ENCODE results near the gene APRT. TPM values are rescaled to one million over a fixed set of nuclear protein-coding genes. Genes with fewer than 3 reads are reported as not detected.

The APRT gene
- total and polyA plus RNA-seq, 2 of the 8 experiments (the other 6 are each of a cell fraction or from before 2014, with no cell fraction given), result 221 to 267 TPM

- 0 out of 7 replicates have a peak, but pooled peaks cover 0 to 2% (median 0%) of the 10 kb centered on the region in 4 experiments for H3K4me1 ChIP-seq (replicated peaks in 1 of 4; ENCODE audit: control insufficient read depth in 3 of 4, insufficient read depth in 4 of 4, low read length in 3 of 4)
- no peak overlapping the region for H3K18ac ChIP-seq (ENCODE audit: extremely low read depth, low read length)
- no peak overlapping the region for H3K27ac ChIP-seq (ENCODE audit: low read depth, low read length)
- no peaks in the 10 kb centered on the region for H3K23me2 ChIP-seq (ENCODE audit: low read depth, low read length)
- H2BK12ac ChIP-seq (ENCODE audit: low read depth, low read length), result no peak overlapping the region
- no peak overlapping the region for H3K14ac ChIP-seq (ENCODE audit: insufficient read length)
- peaks cover 2 to 5% of the 10 kb centered on the region in 2 experiments for H4K20me1 ChIP-seq (replicated peaks in 1 of 2; ENCODE audit: control insufficient read depth in 1 of 2, insufficient read depth in 2 of 2, low read length in 2 of 2)
- no peak overlapping the region for H2BK5ac ChIP-seq (ENCODE audit: low read depth, low read length)
- DNase-seq (ENCODE audit: low read depth in 1 of 2, low spot score in 2 of 2) (no peak), FAIRE-seq (no peak)
- H2BK120ac ChIP-seq (replicated peaks; ENCODE audit: low read depth, low read length), result no peak overlapping the region
- no peak overlapping the region for H2AFZ ChIP-seq (ENCODE audit: low read length)
- 0 out of 2 replicates have a peak, but pooled peaks cover 3% of the 10 kb centered on the region for H3K79me1 ChIP-seq (ENCODE audit: low read depth, low read length)
- H4K8ac ChIP-seq (ENCODE audit: extremely low read depth, insufficient read depth, low read length), result no peak overlapping the region
- H3K9ac ChIP-seq (replicated peaks in 1 of 4; ENCODE audit: extremely low read depth in 1 of 4, low read depth in 3 of 4, low read length in 3 of 4), result no peak overlapping the region
- no peaks in the 10 kb centered on the region for H3K79me2 ChIP-seq (ENCODE audit: control insufficient read depth in 1 of 2, insufficient read depth in 2 of 2, low read length in 2 of 2)
- H3K4ac ChIP-seq (replicated peaks; ENCODE audit: insufficient read length, low read depth, low read length), result no peak overlapping the region
- no peak overlapping the region for H4K91ac ChIP-seq (replicated peaks; ENCODE audit: insufficient read length, low read length)
- no peak overlapping the region for H3K4me3 ChIP-seq (ENCODE audit: extremely low read depth in 1 of 4, insufficient read depth in 2 of 4, low read depth in 3 of 4, low read length in 4 of 4)
- no peaks in the 10 kb centered on the region for H3K9me3 ChIP-seq (ENCODE audit: insufficient read depth in 2 of 2, low read depth in 1 of 2, low read length in 1 of 2)
- H3K27me3 ChIP-seq (replicated peaks in 1 of 4; ENCODE audit: control insufficient read depth in 3 of 4, extremely low read depth in 1 of 4, insufficient read depth in 3 of 4, low read length in 3 of 4), result no peaks in the 10 kb centered on the region
- no peak overlapping the region for H3K56ac ChIP-seq (replicated peaks; ENCODE audit: insufficient read length, low read depth, low read length)
- no peak overlapping the region for H4K5ac ChIP-seq (ENCODE audit: insufficient read length, low read depth, low read length)
- H3K23ac ChIP-seq (ENCODE audit: insufficient read length), result no peak overlapping the region
- H2BK15ac ChIP-seq (ENCODE audit: low read length), result no peak overlapping the region
- H2AK5ac ChIP-seq (ENCODE audit: low read depth, low read length), result no peak overlapping the region
- no peak overlapping the region for H3K4me2 ChIP-seq (ENCODE audit: insufficient read depth in 1 of 2, low read depth in 2 of 2, low read length in 2 of 2)
- ChIA-PET POLR2A (ENCODE audit: partially characterized antibody) (no interaction called here), CTCF (ENCODE audit: partially characterized antibody) (interaction anchor here (1.1 kb wide), 1 partner anchor 19 kb away, joined by 3 read pairs; the partner anchor contains the start of gene APRT)
- WGBS, 2 experiments (ENCODE audit: extremely low coverage in 1 of 2, insufficient coverage in 1 of 2, insufficient read length in 1 of 2, insufficient replicate concordance in 2 of 2, low coverage in 1 of 2, low lambda C conversion rate in 2 of 2, missing lambda C conversion rate in 1 of 2), result 83% methylated on average over 13 of the region's 14 CpGs; no CpG with 5 or more reads in 1 of the 2 experiments
- H2BK20ac ChIP-seq (ENCODE audit: low read length), result no peak overlapping the region
- H3K36me3 ChIP-seq (ENCODE audit: control insufficient read depth in 2 of 4, insufficient read depth in 4 of 4, low read length in 3 of 4), result 0 out of 8 replicates have a peak, but pooled peaks cover 0 to 3% (median under 1%) of the 10 kb centered on the region in 4 experiments
- no peak for TF ChIP-seq CHD1 (IDR thresholded peaks at IDR 0.05; ENCODE audit: low read depth, low read length)
- no peak for TF ChIP-seq TCF12 (IDR thresholded peaks at IDR 0.05; ENCODE audit: low read depth, low read length)
Observed at GRCh38 chr16:88830783-88831182, 19.1 kb upstream of the APRT start.

All from H1 (cell line).